Mucosa of rectum (tissue), 2 donors: ENCODE results near the gene FXYD5.
"Not testable (repeated sequence)": the region's sequence is repeated elsewhere in the genome, so short reads cannot be mapped to it uniquely, and the experiment has no call there.

Experiments used
- H3K27ac ChIP-seq, 2 donors: one replicate each; pipeline ENCODE4 v1.7.0; 2013; ENCODE audit warnings: inconsistent platforms in 2 of 2, low read depth in 2 of 2, low read length in 2 of 2
- H3K27me3 ChIP-seq, 2 donors: one replicate each; pipeline ENCODE4 v1.7.0; 2013; ENCODE audit warnings: low read length in 2 of 2; ENCODE audit not compliant: control insufficient read depth in 2 of 2, insufficient read depth in 2 of 2
- H3K36me3 ChIP-seq, 2 donors: one replicate each; pipeline ENCODE4 v1.7.0; 2013; ENCODE audit warnings: low read length in 2 of 2; ENCODE audit not compliant: control insufficient read depth in 2 of 2, insufficient read depth in 2 of 2
- H3K4me1 ChIP-seq, 2 donors: one replicate each; pipeline ENCODE4 v1.7.0; 2013; ENCODE audit warnings: low read length in 2 of 2, mild to moderate bottlenecking in 1 of 2; ENCODE audit not compliant: control insufficient read depth in 2 of 2, insufficient read depth in 2 of 2
- H3K4me3 ChIP-seq, 2 donors: one replicate each; pipeline ENCODE4 v1.7.0; 2013; ENCODE audit warnings: low read length in 2 of 2
- H3K9ac ChIP-seq, 2 donors: one replicate each; pipeline ENCODE4 v1.7.0; 2013; ENCODE audit warnings: low read length in 2 of 2, low read depth in 1 of 2, mild to moderate bottlenecking in 1 of 2
- H3K9me3 ChIP-seq, 2 donors: one replicate each; pipeline ENCODE4 v1.7.0; 2013; ENCODE audit warnings: low read length in 2 of 2; ENCODE audit not compliant: control insufficient read depth in 2 of 2
- donor health status: healthy.
- donor health status: Normal muscosa, but diverticular disease.

Gene FXYD5

GRCh38 chr19:35144259-35144599 is 10.3 kb upstream of the FXYD5 start:
- H3K9me3 ChIP-seq: no peaks in the 10 kb centered on the region
- no peak overlapping the region for H3K4me3 ChIP-seq
- H3K27ac ChIP-seq: no peak overlapping the region
- H3K36me3 ChIP-seq: no peaks in the 10 kb centered on the region
- peaks cover 0 to 5% of the 10 kb centered on the region in 2 donors for H3K27me3 ChIP-seq
- H3K4me1 ChIP-seq: peaks cover 17 to 22% of the 10 kb centered on the region in 2 donors
- H3K9ac ChIP-seq: no peak overlapping the region

- no peak overlapping the region for H3K27ac ChIP-seq
- H3K27me3 ChIP-seq: peaks cover 0 to 5% of the 10 kb centered on the region in 2 donors
- no peaks in the 10 kb centered on the region for H3K36me3 ChIP-seq
- no peaks in the 10 kb centered on the region for H3K9me3 ChIP-seq
- H3K9ac ChIP-seq: no peak overlapping the region
- peaks cover 17% of the 10 kb centered on the region in 2 donors for H3K4me1 ChIP-seq
- no peak overlapping the region for H3K4me3 ChIP-seq
These were observed 9.7 kb upstream of the FXYD5 start for GRCh38 chr19:35144600-35145436.

- Histone ChIP-seq H3K9me3 (no peaks in the 10 kb centered on the region), H3K4me1 (peaks cover 4 to 6% of the 10 kb centered on the region in 2 donors), H3K27ac (no peak overlapping the region), H3K27me3 (peaks cover 4 to 5% of the 10 kb centered on the region in 2 donors), H3K9ac (no peak overlapping the region), H3K36me3 (no peaks in the 10 kb centered on the region), H3K4me3 (no peak overlapping the region)
These were observed 7.6 kb upstream of the FXYD5 start for GRCh38 chr19:35146746-35147459.

- Histone ChIP-seq H3K36me3 (no peaks in the 10 kb centered on the region), H3K27ac (no peak overlapping the region), H3K4me3 (no peak overlapping the region), H3K27me3 (peaks cover 10 to 12% of the 10 kb centered on the region in 2 donors), H3K9ac (no peak overlapping the region), H3K4me1 (peaks cover 4 to 8% of the 10 kb centered on the region in 2 donors), H3K9me3 (no peaks in the 10 kb centered on the region)
These were observed 5.1 kb upstream of the FXYD5 start for GRCh38 chr19:35149463-35149862.

- no peak overlapping the region for H3K4me3 ChIP-seq
- H3K9me3 ChIP-seq: no peaks in the 10 kb centered on the region
- no peak overlapping the region for H3K9ac ChIP-seq
- no peaks in the 10 kb centered on the region for H3K36me3 ChIP-seq
- H3K4me1 ChIP-seq: peaks cover 4 to 8% of the 10 kb centered on the region in 2 donors
- no peak overlapping the region for H3K27ac ChIP-seq
- peaks cover 10 to 12% of the 10 kb centered on the region in 2 donors for H3K27me3 ChIP-seq
These were observed 4.1 kb upstream of the FXYD5 start for GRCh38 chr19:35150445-35150844.

GRCh38 chr19:35151273-35152065 is 3.1 kb upstream of the FXYD5 start:
- H3K27ac ChIP-seq: no peak overlapping the region
- H3K4me3 ChIP-seq: no peak overlapping the region
- no peaks in the 10 kb centered on the region for H3K36me3 ChIP-seq
- peaks cover 4 to 16% of the 10 kb centered on the region in 2 donors for H3K4me1 ChIP-seq
- peaks cover 12% of the 10 kb centered on the region in 2 donors for H3K27me3 ChIP-seq
- H3K9ac ChIP-seq: no peak overlapping the region
- no peaks in the 10 kb centered on the region for H3K9me3 ChIP-seq

- H3K9me3 ChIP-seq, H3K9ac ChIP-seq, H3K4me3 ChIP-seq, H3K27ac ChIP-seq, H3K36me3 ChIP-seq: not testable (repeated sequence)
- Histone ChIP-seq H3K27me3 (peaks cover 12% of the 10 kb centered on the region in 2 donors), H3K4me1 (peaks cover 4 to 16% of the 10 kb centered on the region in 2 donors)
These were observed 1.4 kb upstream of the FXYD5 start for GRCh38 chr19:35153129-35153522.

GRCh38 chr19:35153701-35154524 is 622 bp upstream of the FXYD5 start:
- Histone ChIP-seq H3K4me3 (peak overlapping the region; percentile 68 to 76), H3K9me3 (no peaks in the 10 kb centered on the region), H3K27me3 (peaks cover 12% of the 10 kb centered on the region in 2 donors), H3K27ac (peak overlapping the region; percentile 28 to 82), H3K4me1 (peaks cover 4 to 16% of the 10 kb centered on the region in 2 donors), H3K9ac (peak overlapping the region; percentile 51 to 56), H3K36me3 (peaks cover 0 to 7% of the 10 kb centered on the region in 2 donors)

GRCh38 chr19:35155441-35155840 is 906 bp downstream of the FXYD5 start:
- peak overlapping the region; percentile 68 to 76 for H3K4me3 ChIP-seq

More at GRCh38 chr19:35155441-35155840, 906 bp downstream of the FXYD5 start:
- H3K4me1 ChIP-seq: peaks cover 4 to 16% of the 10 kb centered on the region in 2 donors
- H3K36me3 ChIP-seq: peaks cover 0 to 14% of the 10 kb centered on the region in 2 donors
- H3K9ac ChIP-seq: peak overlapping the region; percentile 51 to 68
- no peaks in the 10 kb centered on the region for H3K9me3 ChIP-seq
- peak overlapping the region in 1 of 2 donors; percentile 82 for H3K27ac ChIP-seq
- H3K27me3 ChIP-seq: peaks cover 12% of the 10 kb centered on the region in 2 donors
